OCI-LY3 (cell line): ENCODE results near the gene PPP1R15A.

Experiments used
- EZH2phosphoT487 ChIP-seq: fragments of 200-600 bp; shearing (Covaris generic); IDR thresholded peaks from 2 replicates; pipeline ENCODE4 v1.6.1; 2018; ENCODE audit warnings: antibody characterized with exemption, mixed run types, low read depth
- TF ChIP-seq, protein P1 (sequence below): fragments of 200-600, 300-600 bp; sonication (generic); IDR thresholded peaks from 2 replicates; pipeline ENCODE4 v1.5.1; 2014; ENCODE audit warnings: antibody characterized with exemption, low read length, low read depth

DNA sequence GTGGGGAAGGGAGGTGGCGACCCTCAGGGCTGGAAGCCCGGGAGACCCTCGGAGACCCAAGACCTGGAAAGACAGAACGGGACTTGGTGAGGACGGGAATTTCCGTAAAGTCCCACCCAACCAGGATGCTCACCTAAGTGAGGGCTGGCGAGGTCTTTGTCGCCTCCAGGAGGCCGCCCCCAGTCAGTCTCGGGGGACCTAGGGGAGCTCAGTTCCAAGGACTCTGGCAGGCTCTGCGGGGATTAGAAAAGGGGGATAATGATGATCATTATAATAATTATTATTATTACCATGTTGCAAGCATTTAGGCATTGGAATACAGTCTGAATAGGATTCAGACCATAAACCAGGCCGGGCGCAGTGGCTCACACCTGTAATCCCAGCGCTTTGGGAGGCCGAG lies 26.8 kb upstream of the PPP1R15A start:
- TF ChIP-seq, protein P1, sequence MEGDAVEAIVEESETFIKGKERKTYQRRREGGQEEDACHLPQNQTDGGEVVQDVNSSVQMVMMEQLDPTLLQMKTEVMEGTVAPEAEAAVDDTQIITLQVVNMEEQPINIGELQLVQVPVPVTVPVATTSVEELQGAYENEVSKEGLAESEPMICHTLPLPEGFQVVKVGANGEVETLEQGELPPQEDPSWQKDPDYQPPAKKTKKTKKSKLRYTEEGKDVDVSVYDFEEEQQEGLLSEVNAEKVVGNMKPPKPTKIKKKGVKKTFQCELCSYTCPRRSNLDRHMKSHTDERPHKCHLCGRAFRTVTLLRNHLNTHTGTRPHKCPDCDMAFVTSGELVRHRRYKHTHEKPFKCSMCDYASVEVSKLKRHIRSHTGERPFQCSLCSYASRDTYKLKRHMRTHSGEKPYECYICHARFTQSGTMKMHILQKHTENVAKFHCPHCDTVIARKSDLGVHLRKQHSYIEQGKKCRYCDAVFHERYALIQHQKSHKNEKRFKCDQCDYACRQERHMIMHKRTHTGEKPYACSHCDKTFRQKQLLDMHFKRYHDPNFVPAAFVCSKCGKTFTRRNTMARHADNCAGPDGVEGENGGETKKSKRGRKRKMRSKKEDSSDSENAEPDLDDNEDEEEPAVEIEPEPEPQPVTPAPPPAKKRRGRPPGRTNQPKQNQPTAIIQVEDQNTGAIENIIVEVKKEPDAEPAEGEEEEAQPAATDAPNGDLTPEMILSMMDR, result no peak
- TF ChIP-seq EZH2phosphoT487, result no peak
